Ovary (tissue), 9 donors: ENCODE measurements around the gene ZNF180. TPM values are rescaled to one million over a fixed set of nuclear protein-coding genes. Genes with fewer than 3 reads are reported as not detected.
A peak's percentile ranks its signal among the peaks of the same experiment; 100 is the strongest.

Source experiments
- DNase-seq, 5 donors: peaks; one replicate each; pipeline ENCODE4 v3.0.0-alpha.2; 2019 to 2020
- H3K27ac ChIP-seq, 2 donors: fragments of 200-600 bp; one replicate each; pipeline versions ENCODE4 v1.5.1 to v1.8.0; 2019 to 2022
- H3K27me3 ChIP-seq: fragments of 200-600 bp; one replicate; pipeline ENCODE4 v1.8.0; 2022
- H3K36me3 ChIP-seq: fragments of 200-600 bp; sonication (generic); one replicate; pipeline ENCODE4 v1.5.1; 2019
- H3K4me1 ChIP-seq: one replicate; pipeline ENCODE4 v1.8.1; 2013; ENCODE audit warnings: mild to moderate bottlenecking, moderate library complexity; ENCODE audit not compliant: insufficient read depth
- H3K4me3 ChIP-seq: fragments of 200-600 bp; sonication (generic); one replicate; pipeline ENCODE4 v1.5.1; 2017
- H3K9me3 ChIP-seq, 2 donors: fragments of 200-600 bp in 1 of 2; sonication (generic) in 1 of 2; one replicate each; pipeline versions ENCODE4 v1.5.1 to v1.8.1; 2013 to 2019; ENCODE audit warnings: mild to moderate bottlenecking in 1 of 2, moderate library complexity in 1 of 2
- EP300 ChIP-seq: sonication (generic); formaldehyde crosslinking; IDR thresholded peaks from one replicate; pipeline ENCODE4 v1.6.1; 2017; ENCODE audit warnings: antibody characterized with exemption
- POLR2A ChIP-seq: fragments of 450-650 bp; IDR thresholded peaks from one replicate; pipeline ENCODE4 v1.6.1; 2017; ENCODE audit warnings: antibody characterized with exemption, mild to moderate bottlenecking, moderate library complexity
- WGBS, 3 donors: extraction: QIAGEN DNeasy Blood & Tissue Kit in 1 of 3; methylation state at CpG; one replicate each; pipeline versions ENCODE4 v1.1.5 to v1.1.7; 2013 to 2017; 5-methylcytosine and 5-hydroxymethylcytosine counted together
- intact Hi-C, 4 donors: fragments of 100-400 bp; cut with DNase I; formaldehyde crosslinking; loops; one replicate each; pipeline versions ENCODE4 v1.11.0 to v1.15.1; 2022 to 2023
- polyA plus RNA-seq, 2 donors: library from polyadenylated mRNA; stranded (reverse); fragments of 200-250 nt in 1 of 2; fragments of 350-450 nt in 1 of 2; fragmentation: Illumina TruSeq in 1 of 2; extraction: RNeasy Lipid Tissue Mini Kit (QIAGEN cat#74804) in 1 of 2; gene quantifications; one replicate each; pipeline ENCODE4 v1.2.3, GENCODE V29; 2013 to 2014
- total RNA-seq, 7 donors: library from RNA; depleted of rRNA in 2 of 7; stranded (reverse); fragments of >200 nt in 2 of 7; fragmentation: NEBNext Ultra II Directional in 3 of 7; extraction: Animal tissue kit (Norgen Biotek cat#: 25700) in 3 of 7; gene quantifications; one replicate each; pipeline versions ENCODE4 v1.1.0 to v1.2.4, GENCODE V29; 2016 to 2023
- TF ChIP-seq, protein P1 (sequence below), 3 donors: fragments of 450-650 bp in 2 of 3; fragments of 200-600 bp in 1 of 3; IDR thresholded peaks; one replicate each; pipeline versions ENCODE4 v1.5.1 to v1.8.0; 2016 to 2022; ENCODE audit warnings: antibody characterized with exemption in 3 of 3, mild to moderate bottlenecking in 1 of 3
- donor health status: DM: no; HTN: no; CAD: no; lungs with moderate emphysema.
- donor health status: DM: no; HTN: no; CAD: no.
- donor health status: Bipolar disorder and iron deficiency.
- donor health status: DM: yes; HTN: yes; CAD: no.
- donor health status: DM: no; HTN: no; CAD: no.
- donor health status: DM: yes; HTN: yes; CAD: no.

Gene ZNF180
- total and polyA plus RNA-seq, 9 donors: 5.6 to 16.1 (median 9.7) TPM

DNA sequence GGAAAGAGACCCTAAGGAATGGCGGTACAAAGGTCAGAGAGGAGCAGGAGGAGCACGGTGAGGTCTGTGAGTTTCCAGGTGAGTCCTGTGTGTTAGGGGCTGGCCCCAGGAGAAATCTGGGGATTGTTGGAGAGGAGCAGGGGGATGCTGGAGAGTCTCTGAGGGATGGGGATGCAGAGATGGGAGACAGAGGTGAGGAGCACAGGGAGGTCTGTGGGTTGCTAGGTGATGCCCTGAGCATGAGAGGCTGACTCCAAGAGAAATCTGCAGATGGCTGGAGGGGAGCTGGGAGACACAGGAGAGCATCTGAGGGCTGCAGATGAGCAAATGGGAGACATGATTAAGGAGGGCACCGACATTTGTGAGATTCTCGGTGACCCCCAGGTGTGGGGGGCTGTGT, 48.0 kb downstream of the ZNF180 start:
- H3K36me3 ChIP-seq: no peaks in the 10 kb centered on the region
- WGBS, 3 donors: 87 to 92% (median 90%) methylated on average over 4 of the region's 4 CpGs
- H3K4me3 ChIP-seq: no peak overlapping the region
- no peak overlapping the region for H3K27ac ChIP-seq
- intact Hi-C loops: no loop called here
- peaks cover 2% of the 10 kb centered on the region for H3K4me1 ChIP-seq
- DNase-seq: no peak
- peaks cover 0 to 20% of the 10 kb centered on the region in 2 donors for H3K9me3 ChIP-seq
- TF ChIP-seq EP300: no peak
- TF ChIP-seq, protein P1, sequence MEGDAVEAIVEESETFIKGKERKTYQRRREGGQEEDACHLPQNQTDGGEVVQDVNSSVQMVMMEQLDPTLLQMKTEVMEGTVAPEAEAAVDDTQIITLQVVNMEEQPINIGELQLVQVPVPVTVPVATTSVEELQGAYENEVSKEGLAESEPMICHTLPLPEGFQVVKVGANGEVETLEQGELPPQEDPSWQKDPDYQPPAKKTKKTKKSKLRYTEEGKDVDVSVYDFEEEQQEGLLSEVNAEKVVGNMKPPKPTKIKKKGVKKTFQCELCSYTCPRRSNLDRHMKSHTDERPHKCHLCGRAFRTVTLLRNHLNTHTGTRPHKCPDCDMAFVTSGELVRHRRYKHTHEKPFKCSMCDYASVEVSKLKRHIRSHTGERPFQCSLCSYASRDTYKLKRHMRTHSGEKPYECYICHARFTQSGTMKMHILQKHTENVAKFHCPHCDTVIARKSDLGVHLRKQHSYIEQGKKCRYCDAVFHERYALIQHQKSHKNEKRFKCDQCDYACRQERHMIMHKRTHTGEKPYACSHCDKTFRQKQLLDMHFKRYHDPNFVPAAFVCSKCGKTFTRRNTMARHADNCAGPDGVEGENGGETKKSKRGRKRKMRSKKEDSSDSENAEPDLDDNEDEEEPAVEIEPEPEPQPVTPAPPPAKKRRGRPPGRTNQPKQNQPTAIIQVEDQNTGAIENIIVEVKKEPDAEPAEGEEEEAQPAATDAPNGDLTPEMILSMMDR (IDR thresholded peaks at IDR 0.05): no peak
- no peak for TF ChIP-seq POLR2A
- H3K27me3 ChIP-seq: no peaks in the 10 kb centered on the region

DNA sequence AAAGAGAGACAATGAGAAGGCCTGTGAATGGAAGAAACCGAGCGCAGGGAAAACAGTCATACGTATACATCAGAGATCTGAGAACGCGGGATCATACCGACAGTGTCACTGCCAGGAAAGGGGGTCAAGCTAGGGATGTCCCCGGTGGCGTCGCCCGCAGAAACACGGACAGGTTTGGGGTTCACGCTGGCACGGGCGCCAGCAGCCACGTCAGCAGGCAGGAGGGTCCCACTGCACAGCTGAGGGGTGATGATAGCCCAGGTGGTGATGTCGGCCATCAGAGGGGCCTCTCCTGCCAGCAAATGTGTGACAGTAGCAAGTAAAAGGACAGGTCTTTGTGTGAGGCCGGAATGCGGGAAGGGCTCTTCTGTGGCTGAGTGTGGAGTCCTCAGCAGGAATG, 48.6 kb downstream of the ZNF180 start:
- H3K4me3 ChIP-seq: no peak overlapping the region
- H3K9me3 ChIP-seq: peaks cover 0 to 18% of the 10 kb centered on the region in 2 donors
- H3K27ac ChIP-seq: no peak overlapping the region
- peaks cover 2% of the 10 kb centered on the region for H3K4me1 ChIP-seq
- H3K27me3 ChIP-seq: no peaks in the 10 kb centered on the region
- H3K36me3 ChIP-seq: no peaks in the 10 kb centered on the region
- TF ChIP-seq EP300: no peak
- no peak for TF ChIP-seq POLR2A
- TF ChIP-seq, protein P1 (IDR thresholded peaks at IDR 0.05): no peak
- no peak for DNase-seq
- intact Hi-C loops: no loop called here
- 87 to 91% (median 89%) methylated on average over 18 of the region's 18 CpGs for WGBS, 3 donors

DNA sequence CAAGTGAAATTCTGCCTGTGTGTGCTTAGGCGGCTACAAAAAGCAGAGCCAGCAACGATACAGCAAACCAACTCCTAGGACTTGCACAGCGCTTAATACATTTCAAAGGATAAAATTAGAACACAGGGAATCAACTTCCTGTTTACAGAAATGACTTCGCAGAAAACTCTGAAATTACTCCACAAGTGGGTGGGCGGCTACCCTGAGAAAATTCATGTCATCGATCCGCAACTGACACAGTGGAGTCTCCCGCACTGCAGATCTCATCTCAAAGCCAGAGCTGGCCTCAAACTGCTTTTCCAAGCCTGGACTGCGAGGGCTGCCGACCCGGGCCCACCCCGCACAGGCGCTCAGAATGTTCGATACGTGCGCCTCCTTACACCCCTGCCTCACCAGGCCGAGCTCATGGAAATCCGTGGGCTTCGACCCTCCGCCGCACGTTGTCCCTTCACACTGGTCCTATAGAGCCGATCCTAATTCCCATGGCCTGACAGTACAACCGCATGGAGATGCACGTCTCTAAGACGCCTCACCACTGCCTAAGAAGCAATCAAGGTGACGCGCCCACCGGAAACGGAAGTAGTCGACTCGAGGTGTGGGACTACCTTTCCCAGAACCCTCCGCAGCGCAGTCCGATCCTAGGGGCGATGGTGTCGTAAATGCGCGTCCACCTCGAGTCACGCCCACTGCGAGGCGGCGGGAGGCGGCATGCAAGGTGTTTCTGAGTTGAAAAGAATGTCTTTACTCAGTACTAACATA, 52.2 kb downstream of the ZNF180 start, which contains the start of gene ZNF229:
TSS of gene ZNF229 (minus strand) at position 557 of the 759 bp plus-strand sequence. CDS start 5,625 bp downstream, outside the sequence.
- TF ChIP-seq POLR2A (no peak), EP300 (no peak)
- TF ChIP-seq, protein P1 (IDR thresholded peaks at IDR 0.05): no peak

DNA sequence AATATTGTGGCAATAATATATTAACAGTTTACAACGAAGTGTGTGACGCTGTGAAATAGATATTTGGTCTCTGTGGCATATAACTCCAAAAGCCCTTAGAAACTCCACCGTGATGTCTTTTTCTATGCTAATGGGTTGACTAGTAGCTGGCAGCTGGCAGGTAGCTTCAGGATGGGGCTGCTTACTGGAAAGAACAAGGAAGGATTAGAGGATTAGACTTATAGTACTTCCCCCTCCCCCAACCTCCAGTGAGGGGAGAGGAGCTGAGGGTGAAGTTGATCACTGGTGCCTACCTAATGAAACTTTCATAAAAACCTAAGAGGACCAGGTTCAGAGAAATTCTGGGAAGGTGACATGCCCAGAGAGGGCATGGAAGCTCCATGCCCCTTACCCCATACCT, 61.9 kb downstream of the ZNF180 start:
- no peaks in the 10 kb centered on the region for H3K36me3 ChIP-seq
- WGBS, 3 donors: 89 to 97% (median 94%) methylated on average over 3 of the region's 3 CpGs

More for the DNA sequence above, 52.2 kb downstream of the ZNF180 start, which contains the start of gene ZNF229:
- intact Hi-C loops: no loop called here
- Histone ChIP-seq H3K27ac (no peak within 1 kb of the TSS), H3K36me3 (no peaks in the 10 kb centered on the region), H3K9me3 (peaks cover 0 to 32% of the 10 kb centered on the region in 2 donors), H3K4me1 (peaks cover 2% of the 10 kb centered on the region), H3K27me3 (no peaks in the 10 kb centered on the region), H3K4me3 (peak within 1 kb of the TSS; percentile 50)
- WGBS, 3 donors: 2 to 6% (median 2%) methylated on average over 45 of the region's 45 CpGs
- DNase-seq: peak; percentile 81 to 85 (median 83)

More for the DNA sequence above, 61.9 kb downstream of the ZNF180 start:
- intact Hi-C loops: loop anchor here in 1 of 4 donors (10.0 kb wide), 1 partner anchor 54 kb away; no protein-coding TSS in a partner anchor
- TF ChIP-seq EP300 (no peak), POLR2A (no peak)
- TF ChIP-seq, protein P1 (IDR thresholded peaks at IDR 0.05): no peak
- H3K4me3 ChIP-seq: no peak overlapping the region
- H3K9me3 ChIP-seq: peaks cover 0 to 36% of the 10 kb centered on the region in 2 donors
- no peak overlapping the region for H3K27ac ChIP-seq
- no peaks in the 10 kb centered on the region for H3K4me1 ChIP-seq
- H3K27me3 ChIP-seq: no peaks in the 10 kb centered on the region
- DNase-seq: no peak
